Endothelial cell of hepatic sinusoid (primary cell): ENCODE data around the gene FBXO34.
"Not testable (repeated sequence)": the region's sequence is repeated elsewhere in the genome, so short reads cannot be mapped to it uniquely, and the experiment has no call there.

ENCODE experiments used
- in situ Hi-C: cut with HindIII; loops from 2 replicates; pipeline ENCODE4 v1.10.0; 2017; ENCODE audit warnings: low sequenced_read_pairs

FBXO34 gene

DNA sequence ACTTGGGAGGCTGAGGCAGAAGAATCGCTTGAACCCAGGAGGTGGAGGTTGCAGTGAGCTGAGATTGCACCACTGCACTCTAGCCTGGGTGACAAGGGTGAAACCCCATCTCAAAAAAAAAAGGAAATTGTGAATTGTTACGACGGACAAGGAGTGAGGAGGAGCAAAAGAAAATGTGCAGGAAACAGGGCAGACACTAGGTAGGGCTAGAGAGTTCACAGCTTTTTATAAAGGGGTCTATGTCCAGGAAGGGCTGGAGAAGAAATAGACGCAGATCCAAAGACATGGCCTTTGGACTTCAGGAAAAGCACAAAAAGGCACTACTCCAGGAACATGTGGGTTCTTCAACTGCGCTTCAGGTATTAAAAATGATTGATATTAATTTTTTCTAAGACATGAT lies 106.0 kb downstream of the FBXO34 start:
- in situ Hi-C loops, result loop anchor here (5.0 kb wide), 1 partner anchor 50 kb away; no protein-coding TSS in a partner anchor

DNA sequence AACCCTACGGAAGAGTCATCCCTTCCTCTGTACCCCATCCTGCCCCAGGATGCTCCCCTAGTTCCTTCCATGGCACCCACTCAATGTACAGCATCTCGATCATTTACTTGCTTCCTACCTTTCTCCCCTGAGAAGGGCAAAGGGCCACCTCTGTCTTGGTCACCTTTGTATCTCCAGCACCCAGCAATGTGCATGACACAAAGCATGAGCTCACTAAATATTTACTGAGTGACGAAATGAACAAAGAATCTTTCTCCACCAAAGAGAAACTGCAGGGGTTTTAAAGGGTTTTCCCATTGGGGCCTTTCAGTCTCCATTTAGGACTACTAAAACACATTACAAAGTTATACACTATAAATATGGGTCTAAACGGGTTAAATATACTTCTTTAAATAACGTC lies 109.8 kb downstream of the FBXO34 start:
- in situ Hi-C loops, result no loop called here

DNA sequence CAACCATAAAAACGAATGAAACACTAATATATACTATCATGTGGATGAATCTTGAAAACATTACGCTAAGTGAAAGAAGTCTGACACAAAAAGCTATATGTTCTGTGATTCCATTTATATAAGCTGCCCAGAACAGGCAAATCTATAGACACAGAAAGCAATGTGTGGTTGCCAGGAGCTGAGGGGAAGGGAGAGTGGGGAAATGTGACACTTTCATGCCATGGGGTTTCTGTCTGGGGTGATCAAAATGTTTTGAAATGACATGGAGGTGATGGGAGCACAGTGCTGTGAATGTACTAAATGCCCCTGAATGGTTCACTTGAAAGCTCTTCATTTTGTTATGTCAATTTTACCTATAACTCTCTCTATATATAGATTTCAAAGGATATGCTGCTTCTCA lies 110.3 kb downstream of the FBXO34 start:
- in situ Hi-C loops, result no loop called here

DNA sequence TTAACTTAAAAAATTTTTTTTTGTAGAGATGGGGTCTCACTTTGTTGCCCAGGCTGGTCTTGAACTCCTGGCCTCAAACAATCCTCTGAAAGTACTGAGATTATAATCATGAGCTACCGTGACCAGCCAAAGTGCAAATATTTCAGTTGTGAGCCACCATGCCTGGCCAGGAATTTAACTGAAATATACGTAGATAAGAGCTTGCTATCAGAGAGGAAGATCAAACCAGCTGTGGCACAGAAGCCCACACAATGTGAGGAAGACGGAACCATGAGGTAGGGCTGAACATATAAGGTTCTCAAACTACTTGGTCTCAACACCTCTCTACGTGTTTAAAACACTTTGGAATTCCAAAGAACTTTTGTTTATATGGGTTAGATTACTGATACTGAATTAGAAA lies 111.3 kb downstream of the FBXO34 start:
- in situ Hi-C loops, result no loop called here

DNA sequence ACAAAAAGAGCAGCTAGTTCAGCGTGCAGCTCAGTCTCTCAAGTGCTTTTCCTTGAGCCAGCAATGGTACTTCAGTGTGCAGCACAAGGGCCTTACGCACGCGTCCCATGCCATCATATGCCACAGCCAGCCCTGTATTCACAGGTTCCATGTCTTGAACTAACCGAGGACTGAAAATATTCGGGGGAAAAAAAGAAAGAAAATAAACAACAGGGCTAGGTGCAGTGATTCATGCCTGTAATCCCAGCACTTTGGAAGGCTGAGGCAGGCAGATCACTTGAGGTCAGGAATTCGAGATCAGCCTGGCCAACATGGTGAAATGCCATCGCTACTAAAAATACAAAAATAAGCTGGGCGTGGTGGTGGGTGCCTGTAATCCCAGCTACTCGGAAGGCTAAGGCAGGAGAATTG lies 111.8 kb downstream of the FBXO34 start:
- in situ Hi-C loops, result not testable (repeated sequence)

DNA sequence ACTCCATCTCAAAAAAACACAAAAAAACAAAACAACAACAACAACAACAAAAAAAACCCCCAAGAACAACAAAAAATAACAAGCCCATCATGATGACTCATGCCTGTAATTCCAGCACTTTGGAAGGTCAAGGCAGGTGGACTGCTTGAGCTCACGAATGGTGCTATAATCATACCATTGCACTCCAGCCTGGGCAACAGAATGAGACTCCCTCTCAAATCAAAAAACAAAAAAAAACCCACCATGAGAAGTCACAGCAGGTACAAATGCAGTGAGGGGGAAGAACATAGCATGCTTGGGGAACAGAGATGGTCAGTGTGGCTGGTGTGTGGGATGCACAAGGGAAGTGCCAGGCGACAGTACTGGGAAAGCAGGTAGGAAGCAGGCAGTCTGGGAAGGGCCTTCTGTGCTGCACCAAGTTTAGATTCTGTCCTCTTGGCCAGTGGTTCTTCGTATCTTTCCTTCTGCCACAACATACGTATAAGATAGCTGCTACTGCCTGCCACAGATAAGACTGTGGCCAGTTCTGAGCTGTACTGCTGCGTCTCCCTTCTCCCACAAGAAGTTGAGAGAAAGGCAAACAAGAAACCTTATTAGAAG lies 112.4 kb downstream of the FBXO34 start:
- in situ Hi-C loops, result no loop called here

DNA sequence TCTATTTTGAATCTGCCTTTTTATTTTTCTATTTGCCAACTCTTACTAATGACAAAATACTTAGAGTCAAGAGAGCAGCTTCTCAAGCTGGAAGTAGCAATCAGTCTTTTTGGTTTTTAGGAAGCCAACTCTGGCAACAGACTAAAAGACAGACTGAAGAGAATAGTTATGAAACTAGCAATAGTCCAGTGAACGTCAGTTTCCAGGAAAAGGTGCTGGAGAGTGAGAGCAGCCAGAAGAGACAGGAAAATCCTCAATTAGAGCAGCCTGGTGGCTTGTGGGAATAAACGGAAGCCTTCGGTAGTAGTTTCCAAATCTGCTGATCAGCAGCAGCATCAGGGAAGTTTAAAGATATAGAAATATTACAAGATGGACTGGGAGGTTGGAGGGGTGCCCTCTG lies 113.3 kb downstream of the FBXO34 start:
- in situ Hi-C loops, result no loop called here

DNA sequence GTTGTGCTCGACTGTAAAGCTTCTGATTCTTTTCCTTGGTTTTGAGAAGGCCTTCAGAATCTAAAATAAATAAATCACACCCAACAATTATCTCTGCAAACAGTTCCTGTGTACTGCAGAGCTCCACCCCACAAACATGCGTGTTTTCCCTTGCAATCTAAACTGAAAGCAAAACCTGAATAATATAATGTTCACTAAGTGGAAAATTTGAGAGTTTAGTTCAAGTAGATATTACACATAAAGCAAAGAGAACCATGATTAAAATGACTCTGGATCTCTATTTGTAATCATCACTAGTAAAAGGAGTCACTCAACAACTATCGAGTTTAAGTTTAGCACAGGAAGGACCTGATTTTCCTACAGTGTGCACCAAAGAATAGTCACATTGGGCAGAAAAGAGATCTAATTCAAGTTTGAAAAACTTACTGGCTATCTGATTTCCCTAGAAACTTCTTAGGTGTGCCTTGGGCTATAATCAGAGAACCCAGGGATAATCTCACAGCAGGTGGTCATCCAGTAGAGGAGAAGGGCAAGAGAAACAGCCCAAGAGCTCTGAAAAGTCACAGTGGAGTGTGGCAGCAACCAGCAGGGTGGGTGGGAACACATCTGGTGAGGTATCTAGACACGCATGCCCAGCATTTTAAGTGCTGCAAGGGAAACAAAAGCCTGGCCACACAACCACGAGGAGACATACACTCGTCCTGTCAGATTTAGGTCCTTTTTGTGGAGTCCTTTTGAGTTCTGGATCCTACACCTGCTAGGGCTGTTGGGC lies 115.0 kb downstream of the FBXO34 start:
- in situ Hi-C loops, result no loop called here

DNA sequence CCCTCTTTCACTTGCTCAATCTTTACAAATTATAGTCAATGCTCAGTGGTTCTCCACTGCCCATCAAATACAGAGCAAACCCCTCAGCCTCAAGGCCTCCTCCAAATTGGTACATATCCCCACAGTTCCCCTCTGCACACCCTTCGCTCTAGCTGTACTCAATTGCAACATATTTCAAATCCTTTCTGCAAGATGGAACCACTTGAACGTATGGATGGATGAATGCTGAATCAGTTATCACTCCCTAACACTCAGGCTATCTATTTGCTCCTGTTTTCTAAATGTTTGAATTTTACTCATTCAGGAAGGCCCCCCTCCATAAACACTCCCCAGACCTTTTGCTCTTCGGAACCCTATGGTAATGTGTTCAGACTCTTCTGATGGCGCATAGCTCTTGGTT lies 115.9 kb downstream of the FBXO34 start:
- in situ Hi-C loops, result no loop called here

DNA sequence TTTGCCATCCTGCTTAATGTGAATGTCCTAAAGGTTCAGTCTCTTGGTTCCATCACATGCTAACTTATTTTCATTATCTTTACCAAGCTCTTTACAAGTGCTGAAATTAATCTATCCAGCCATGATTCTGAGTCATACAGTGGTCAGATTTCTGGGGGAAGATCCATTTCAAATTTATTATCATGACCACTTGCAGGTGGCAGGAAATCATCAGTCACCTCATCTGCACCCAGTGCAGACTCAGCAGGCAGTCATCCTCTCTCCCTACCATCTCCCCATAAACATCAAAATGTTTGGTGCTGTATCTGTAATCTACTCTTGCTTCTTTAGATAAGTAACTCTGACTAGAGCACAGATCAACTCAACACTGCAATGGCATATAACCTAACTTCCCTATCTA lies 116.9 kb downstream of the FBXO34 start:
- in situ Hi-C loops, result no loop called here

DNA sequence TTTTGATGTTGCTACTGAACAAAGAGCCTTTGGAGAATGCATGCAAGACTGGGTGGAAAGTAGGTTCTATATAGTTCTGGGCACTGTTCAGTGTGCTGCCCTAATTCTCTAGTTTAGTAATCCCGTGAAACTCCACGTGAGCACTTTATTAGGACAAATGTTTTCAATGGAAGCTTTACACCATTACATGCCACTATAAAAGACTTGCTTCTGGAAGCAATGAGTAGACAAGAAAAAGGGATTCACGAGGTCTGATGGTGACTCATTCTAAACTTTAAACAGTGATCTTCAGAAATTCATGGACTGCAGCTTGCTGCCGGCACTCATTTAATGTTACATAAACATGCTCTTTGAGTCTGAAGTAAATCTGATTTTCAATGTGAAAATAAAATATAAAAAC lies 118.1 kb downstream of the FBXO34 start:
- in situ Hi-C loops, result no loop called here

DNA sequence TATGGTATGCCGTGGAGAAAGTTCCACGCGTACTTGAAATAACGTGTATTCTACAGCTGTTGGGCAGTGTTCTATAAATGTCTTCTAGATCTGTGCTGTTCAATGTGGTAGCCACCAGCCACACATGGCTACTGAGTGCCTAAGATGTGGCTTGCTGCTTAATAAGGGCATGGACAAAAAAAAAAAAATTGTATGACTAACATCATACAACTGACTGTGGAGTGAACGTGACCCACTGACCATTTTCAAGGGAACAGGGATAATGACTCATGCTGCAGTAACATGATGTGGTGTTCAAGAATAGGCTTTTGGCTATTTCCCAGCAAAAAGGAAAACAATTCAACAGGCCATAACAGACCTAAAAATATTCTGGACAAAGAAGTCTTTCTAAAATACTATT lies 127.5 kb downstream of the FBXO34 start:
- in situ Hi-C loops, result no loop called here

DNA sequence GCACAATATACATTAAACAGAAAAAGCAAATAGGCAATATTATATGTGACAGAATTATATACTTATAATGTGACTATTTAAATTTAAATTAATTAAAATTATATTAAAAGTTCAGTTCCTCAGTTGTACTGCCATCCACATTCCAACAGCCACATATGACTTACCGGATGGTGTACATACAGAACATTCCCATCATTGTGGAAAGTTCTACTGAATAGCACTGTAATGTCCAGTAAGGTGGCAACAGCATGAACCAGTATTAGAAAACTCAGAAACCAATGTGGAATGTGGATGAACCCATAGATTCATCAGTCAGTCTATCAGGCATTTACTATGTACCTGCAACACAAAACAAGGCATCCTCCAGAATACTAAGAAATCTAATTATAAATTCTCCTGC lies 128.0 kb downstream of the FBXO34 start:
- in situ Hi-C loops, result no loop called here

DNA sequence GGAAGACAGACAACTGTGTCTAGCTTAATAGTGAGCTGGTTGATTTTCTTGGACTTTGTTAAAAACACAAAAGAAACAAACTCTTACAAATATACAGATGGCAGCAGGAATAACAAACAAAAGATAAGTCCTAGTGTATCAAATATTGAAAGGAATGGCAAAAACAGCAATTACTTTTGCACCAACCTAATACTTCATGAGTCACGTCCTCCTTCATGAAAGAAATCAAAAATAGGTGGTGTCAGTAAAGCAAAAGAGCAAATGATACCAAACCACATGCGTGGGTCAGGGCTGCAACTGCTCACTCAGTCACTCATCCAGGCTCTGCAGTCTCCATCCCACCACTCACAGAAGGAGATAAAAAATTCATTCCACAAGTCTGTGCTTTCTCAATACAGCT lies 128.6 kb downstream of the FBXO34 start:
- in situ Hi-C loops, result no loop called here

DNA sequence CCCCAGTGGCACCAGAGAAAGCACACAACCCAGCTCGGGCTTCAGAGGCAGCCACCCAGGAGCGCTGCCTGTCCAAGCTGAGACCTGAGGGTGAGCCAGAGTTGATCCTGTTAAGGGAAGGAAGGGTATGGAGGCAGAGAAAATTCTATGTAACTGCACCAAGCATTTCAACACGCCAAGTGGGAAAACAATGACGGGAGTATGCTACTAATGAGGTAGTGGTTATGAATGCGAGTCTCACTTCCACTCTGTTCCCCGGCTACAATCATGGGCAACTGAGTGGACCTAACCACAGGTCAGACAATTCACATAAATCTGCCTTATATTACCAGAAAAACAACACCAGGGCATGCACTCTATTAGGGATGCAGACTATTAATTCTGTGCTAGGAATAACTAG lies 130.5 kb downstream of the FBXO34 start:
- in situ Hi-C loops, result no loop called here
